Nucleus accumbens (tissue), 56 donors: ENCODE measurements around the gene METTL14.
"Not testable (repeated sequence)": the region's sequence is repeated elsewhere in the genome, so short reads cannot be mapped to it uniquely, and the experiment has no call there.

Experiments
- DNase-seq, 56 donors: peaks; one replicate each; lab custom pipeline; 2025; lab: John Stamatoyannopoulos, UW

The METTL14 gene

DNA sequence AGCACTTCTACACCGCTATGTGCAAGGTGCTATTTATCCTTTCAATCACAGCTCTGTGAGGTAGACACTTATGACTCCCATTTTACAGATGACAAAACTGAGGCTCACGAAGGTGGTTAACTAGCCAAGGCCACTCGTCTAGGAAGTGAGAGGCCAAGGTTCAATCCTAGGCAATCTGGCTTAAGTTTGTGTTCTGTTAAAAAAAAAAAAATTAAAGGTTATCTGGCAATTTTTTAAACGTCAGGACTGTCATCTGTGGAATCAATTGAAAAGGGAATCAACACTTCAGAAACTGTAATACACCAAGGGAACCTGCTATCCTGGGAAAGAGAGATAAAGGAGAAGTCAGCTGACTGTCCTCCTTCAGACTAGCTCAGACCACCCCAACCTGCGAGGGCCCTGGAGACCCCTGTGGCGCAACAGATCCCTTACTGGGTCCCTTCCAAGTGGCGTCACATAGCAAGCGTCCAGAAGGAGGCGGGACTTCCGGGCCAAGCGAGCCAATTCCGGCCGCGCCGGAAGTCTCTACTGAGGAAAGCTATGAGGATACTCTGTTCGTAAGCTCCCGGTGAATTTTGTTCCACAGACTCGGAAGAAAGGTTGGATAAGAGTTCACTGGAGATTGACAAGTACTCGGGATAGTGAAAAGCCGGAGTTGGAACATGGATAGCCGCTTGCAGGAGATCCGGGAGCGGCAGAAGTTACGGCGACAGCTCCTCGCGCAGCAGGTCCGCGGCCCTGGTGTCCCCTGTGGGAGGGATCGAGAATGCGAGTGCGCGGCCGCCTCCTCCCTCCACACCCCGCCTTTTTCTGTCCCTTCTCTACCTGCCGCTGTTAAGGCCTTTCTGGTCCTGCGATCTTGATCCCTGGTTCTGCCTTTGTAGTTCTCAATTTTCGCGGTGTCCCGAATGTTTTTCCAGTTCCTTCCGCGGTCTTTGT is at the start of gene METTL14:
Gene METTL14, plus strand, starts transcription at position 520 of the 939 bp plus-strand sequence. Its CDS starts 143 bp downstream, at position 663.
- DNase-seq, result peak; percentile 32 to 97 (median 86)

- DNase-seq, result not testable (repeated sequence)
Measured at GRCh38 chr4:118636126-118636525, 49.1 kb upstream of the METTL14 start.

DNA sequence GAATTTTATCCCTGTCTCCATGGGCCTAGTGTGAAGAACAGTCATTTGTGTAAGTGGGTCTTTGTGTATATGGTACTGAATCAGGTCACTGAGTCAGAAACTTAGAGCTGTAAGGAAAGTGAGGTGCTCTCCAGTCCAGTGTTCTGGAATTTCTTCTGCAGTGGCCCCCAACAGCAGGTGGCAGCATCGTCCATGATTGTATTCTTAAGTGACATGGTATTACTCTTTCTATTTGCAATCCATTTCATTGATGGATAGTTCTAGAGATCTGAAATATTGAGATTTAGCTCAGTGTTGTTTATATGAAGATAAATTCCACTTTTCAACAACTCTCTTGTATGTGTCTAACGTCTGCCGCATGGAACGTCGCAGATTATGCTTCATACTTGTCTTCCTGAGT is 20.5 kb upstream of the METTL14 start:
- peak in 1 of 56 donors; percentile 1 for DNase-seq

DNA sequence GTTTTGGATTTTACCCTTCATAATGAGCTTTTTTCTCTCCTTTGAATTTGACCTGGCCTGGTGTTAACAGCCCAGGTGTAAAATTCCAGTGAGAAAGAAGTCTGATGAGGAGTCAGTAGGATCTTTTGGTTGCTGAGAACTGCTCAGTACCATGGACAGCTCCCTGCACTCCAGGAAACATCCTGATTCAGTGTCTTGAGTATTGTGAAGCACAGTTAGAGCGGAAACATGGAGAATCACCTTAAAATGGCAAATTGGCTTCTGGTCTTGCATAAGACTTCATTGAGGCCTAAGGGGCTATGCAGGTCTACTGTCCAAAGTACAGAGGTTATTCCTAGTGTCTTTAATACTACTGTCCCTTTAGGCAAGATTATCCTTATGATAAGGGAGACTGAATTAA is 16.0 kb upstream of the METTL14 start:
- peak in 11 of 56 donors; percentile 4 to 44 (median 8) for DNase-seq

GRCh38 chr4:118670968-118671367 is 14.2 kb upstream of the METTL14 start:
- not testable (repeated sequence) for DNase-seq

- DNase-seq, result no peak
Measured at GRCh38 chr4:118676128-118676527, 9.1 kb upstream of the METTL14 start.

GRCh38 chr4:118680808-118681207 is 4.4 kb upstream of the METTL14 start:
- no peak for DNase-seq

GRCh38 chr4:118682928-118683327 is 2.3 kb upstream of the METTL14 start:
- no peak for DNase-seq

GRCh38 chr4:118683513-118683912 is 1.7 kb upstream of the METTL14 start:
- DNase-seq, result no peak

DNA sequence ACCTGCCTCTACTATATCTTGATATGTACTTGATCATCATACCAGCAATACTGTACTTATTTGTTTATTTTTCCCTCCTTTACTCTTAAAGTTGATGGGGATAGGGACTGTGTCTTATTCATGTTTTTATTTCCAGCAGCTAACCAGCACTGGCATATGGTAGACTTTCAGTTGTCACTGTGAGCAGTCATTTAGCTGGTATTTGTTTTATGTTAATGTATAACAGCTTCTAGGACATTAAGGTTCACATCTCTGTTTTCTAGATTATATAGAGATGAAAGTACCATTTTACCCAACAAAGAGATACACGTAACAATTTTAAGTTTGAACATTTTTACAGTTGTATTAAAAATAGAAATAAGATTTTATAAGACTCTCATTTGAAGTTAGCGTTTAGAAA is 17.9 kb downstream of the METTL14 start:
- DNase-seq, result no peak

DNA sequence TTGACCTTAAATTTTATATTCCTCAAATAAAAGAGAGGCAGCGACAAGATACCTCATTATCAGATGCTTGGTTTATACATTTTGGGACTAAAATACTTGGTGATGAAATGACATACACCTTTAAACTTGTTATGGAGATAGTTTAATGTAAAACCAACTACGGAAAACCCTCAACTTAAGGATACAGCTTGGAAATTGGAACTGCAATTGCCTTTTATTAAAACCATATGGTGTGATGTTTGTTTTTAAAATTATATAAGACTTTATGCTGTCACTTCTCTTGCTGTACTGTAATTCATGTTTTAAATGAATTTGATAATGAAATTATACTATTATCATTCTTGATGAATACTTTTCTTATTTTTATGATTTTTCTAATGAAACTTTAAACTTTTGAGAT is 25.9 kb downstream of the METTL14 start:
- DNase-seq, result no peak

DNA sequence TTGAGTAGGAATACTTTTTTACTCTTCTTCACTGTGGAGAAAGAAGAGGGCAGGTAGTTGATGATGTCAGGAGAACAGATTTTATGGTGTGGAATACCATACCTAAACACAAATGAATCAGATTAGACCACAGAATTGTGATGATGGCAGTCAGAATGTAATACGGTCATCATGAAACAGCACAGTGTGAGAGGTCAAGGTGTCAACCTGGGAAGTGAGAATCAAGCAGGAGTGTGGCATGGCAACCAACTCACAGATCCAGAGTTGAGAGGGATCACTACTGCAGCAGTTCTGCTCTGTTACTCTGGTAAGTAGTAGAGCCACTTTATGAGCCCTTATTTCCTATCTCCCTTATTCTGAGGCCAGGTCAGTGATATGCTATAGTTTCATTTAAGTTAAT is 27.7 kb downstream of the METTL14 start:
- DNase-seq, result no peak

DNA sequence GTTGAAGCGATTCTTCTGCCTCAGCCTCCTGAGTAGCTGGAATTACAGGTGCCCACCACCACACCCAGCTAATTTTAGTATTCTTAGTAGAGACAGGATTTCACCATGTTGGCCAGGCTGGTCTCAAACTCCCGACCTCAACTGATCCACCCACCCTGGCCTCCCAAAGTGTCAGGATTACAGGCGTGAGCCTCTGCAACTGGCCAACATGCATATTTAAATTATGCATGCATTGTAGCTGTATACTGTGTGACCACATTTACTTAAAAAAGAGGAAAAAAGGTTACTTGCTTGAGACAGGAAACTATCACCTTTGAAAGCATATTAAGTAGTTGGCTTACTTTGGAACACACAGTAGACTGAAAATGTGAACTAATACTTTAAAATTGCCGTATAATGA is 29.5 kb downstream of the METTL14 start:
- no peak for DNase-seq

DNA sequence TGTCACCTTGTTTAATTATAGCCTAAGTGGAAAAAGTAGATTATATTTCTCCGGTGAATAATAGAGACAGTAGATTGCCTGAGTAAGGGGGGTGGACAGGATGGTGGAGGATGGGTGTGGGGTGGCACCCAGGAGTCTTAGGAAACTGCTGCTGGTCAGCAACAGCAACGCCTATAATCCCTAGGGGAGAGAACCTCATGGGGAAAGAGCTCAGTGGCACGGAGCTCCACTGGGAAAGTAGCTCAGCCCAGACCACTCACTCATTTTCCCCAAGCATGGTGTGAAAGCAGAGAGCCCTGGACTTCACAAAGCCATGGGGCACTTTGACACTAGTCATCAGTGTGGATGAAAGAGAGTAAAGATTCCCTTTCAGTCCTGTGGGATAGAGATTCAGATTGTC is 31.1 kb downstream of the METTL14 start:
- DNase-seq, result no peak

DNA sequence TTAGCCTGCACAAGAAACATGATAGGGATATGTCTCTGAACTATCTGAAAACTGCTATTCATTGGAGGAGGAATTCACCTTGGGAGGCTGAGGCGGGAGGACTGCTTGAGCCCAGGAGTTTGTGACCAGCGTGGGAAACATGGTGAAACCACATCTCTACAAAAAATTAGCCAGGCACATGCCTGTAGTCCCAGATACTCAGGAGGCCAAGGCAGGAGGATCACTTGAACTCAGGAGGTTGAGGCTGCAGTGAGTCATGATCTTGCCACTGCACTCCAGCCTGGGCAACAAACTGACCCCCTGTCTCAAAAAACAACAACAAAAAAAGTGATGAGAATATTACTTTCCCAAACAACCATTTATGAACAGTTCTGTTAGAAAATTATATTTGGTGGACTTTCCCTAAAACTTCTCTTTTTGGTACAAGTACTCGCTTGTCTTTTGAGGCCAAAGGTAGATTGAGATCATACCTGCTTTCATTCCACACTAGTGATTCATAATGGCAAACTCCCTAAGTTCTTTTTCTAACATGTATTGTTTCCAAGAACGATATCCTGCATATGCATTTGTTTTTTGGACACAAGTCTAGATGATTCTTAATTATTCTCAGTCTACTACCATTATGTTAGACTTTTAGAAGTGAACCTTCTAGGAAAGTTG is 33.4 kb downstream of the METTL14 start:
- DNase-seq, result no peak

GRCh38 chr4:118721752-118722151 is 36.6 kb downstream of the METTL14 start:
- DNase-seq, result no peak

GRCh38 chr4:118723369-118723768 is 38.2 kb downstream of the METTL14 start:
- no peak for DNase-seq

DNA sequence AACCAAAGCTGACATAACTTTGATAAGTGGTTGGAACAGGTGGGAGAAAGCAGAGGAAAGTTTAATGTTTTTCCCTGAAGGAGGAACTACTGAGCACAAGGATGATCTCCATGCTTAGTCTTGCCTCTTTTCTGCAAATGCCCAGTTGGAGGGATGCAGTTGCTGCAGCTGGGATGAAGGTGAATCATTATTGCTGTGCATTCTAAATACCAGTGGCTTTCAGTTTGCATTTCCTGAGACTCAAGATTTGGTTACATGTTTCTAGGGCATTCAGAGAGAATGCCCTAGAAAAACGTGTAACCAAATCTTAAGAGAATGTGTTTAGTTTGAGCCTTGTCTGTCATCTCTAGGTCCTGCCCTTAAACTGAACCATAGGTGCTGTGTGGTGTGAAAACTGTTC is 42.2 kb downstream of the METTL14 start:
- no peak for DNase-seq

GRCh38 chr4:118729287-118730286 is 44.4 kb downstream of the METTL14 start:
- DNase-seq, result no peak

DNA sequence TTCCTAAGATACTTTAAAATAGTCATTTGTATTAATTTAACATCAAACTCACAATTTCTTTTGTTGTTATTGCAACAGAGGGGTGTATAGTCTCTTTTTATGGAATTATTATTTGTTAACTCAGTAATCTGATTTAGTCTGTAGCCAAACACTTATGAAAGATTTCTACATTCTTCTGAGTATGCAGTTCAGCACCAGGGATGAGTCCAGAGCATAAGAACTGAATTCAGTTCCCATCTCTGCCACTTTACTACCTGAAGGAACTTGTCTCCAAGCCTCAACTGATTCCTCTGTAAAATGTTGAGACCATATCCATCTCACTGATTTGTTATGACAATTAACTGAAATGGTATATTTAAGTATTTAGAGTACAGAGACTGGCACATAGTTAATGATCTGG is 45.5 kb downstream of the METTL14 start:
- no peak for DNase-seq
